Mucosa of descending colon (tissue), 3 donors: ENCODE data around the gene KCNK7. TPM values are rescaled to one million over a fixed set of nuclear protein-coding genes. Genes with fewer than 3 reads are reported as not detected.

Experiments used
- ATAC-seq: fragments of 200-7000 bp; cut with Tn5 transposase; one replicate; pipeline ENCODE4 v1.9.1; 2020; ENCODE audit warnings: mild to moderate bottlenecking, moderate library complexity
- DNase-seq, 3 donors: peaks; one replicate each; pipeline ENCODE4 v3.0.0-alpha.2; 2020
- H3K36me3 ChIP-seq: fragments of 200-600 bp; one replicate; pipeline ENCODE4 v1.8.0; 2021; ENCODE audit warnings: low read depth, mild to moderate bottlenecking
- H3K4me1 ChIP-seq: fragments of 200-600 bp; one replicate; pipeline ENCODE4 v1.8.0; 2021; ENCODE audit warnings: low read depth, mild to moderate bottlenecking
- H3K4me3 ChIP-seq: fragments of 200-600 bp; one replicate; pipeline ENCODE4 v1.8.0; 2021; ENCODE audit warnings: mild to moderate bottlenecking
- H3K9me3 ChIP-seq: fragments of 200-600 bp; one replicate; pipeline ENCODE4 v1.8.0; 2021; ENCODE audit warnings: mild to moderate bottlenecking
- intact Hi-C, 2 donors: fragments of 100-400 bp; cut with DNase I in 1 of 2; cut with micrococcal nuclease in 1 of 2; formaldehyde crosslinking; loops; one replicate each; pipeline versions ENCODE4 v1.11.0 to v1.11.1; 2022; cut with DNase I, micrococcal nuclease
- total RNA-seq, 3 donors: library from RNA; stranded (reverse); fragmentation: NEBNext Ultra II Directional in 2 of 3; extraction: Animal tissue kit (Norgen Biotek cat#: 25700) in 2 of 3; gene quantifications; one replicate each; pipeline versions ENCODE4 v1.2.1 to v1.2.4, GENCODE V29; 2021 to 2023
- TF ChIP-seq, protein P1 (sequence below): fragments of 200-600 bp; IDR thresholded peaks from one replicate; pipeline ENCODE4 v1.8.0; 2022; ENCODE audit warnings: antibody characterized with exemption, mild to moderate bottlenecking
- donor health status: DM: no; HTN: no; CAD: no; lungs with moderate emphysema.
- donor health status: DM: no; HTN: no; CAD: no.
- donor health status: DM: no; HTN: yes; CAD: no.

KCNK7 gene
- total RNA-seq, 3 donors from 2014 or later, result 0.49 to 1.7 (median 1.5) TPM

DNA sequence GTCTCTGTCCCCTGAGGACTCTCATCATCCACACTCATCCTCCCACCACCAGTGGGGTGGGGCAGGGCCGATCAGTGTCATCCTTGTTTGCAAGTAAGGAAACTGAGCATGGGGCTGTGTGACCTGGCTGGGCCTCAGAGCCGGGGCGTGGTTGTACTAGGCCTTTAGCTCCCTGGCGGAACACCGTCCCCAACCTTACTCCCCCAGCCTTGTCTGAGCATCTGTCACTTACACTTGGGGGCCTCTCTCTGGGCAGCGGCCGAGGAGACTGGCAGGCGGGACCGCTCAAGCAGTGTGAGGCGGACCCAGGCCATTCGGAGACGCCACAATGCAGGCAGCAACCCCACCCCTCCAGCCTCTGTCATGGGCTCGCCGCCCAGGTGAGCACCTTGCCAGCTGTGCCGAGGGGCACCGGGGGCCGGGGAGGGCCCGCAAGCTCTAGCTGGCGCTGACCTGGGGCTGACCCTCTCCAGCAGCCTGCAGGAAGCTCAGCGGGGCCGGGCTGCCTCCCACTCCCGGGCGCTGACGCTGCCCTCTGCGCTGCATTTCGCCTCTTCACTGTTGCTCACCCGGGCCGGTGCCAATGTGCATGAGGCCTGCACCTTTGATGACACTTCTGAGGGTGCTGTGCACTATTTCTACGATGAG, 23.8 kb upstream of the KCNK7 start:
- ATAC-seq, result no peak
- Histone ChIP-seq H3K36me3 (peaks cover 6% of the 10 kb centered on the region), H3K9me3 (no peaks in the 10 kb centered on the region), H3K4me1 (peaks cover 13% of the 10 kb centered on the region), H3K4me3 (no peak overlapping the region)
- intact Hi-C loops, result no loop called here
- DNase-seq, result no peak
- TF ChIP-seq, protein P1, sequence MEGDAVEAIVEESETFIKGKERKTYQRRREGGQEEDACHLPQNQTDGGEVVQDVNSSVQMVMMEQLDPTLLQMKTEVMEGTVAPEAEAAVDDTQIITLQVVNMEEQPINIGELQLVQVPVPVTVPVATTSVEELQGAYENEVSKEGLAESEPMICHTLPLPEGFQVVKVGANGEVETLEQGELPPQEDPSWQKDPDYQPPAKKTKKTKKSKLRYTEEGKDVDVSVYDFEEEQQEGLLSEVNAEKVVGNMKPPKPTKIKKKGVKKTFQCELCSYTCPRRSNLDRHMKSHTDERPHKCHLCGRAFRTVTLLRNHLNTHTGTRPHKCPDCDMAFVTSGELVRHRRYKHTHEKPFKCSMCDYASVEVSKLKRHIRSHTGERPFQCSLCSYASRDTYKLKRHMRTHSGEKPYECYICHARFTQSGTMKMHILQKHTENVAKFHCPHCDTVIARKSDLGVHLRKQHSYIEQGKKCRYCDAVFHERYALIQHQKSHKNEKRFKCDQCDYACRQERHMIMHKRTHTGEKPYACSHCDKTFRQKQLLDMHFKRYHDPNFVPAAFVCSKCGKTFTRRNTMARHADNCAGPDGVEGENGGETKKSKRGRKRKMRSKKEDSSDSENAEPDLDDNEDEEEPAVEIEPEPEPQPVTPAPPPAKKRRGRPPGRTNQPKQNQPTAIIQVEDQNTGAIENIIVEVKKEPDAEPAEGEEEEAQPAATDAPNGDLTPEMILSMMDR, result no peak

DNA sequence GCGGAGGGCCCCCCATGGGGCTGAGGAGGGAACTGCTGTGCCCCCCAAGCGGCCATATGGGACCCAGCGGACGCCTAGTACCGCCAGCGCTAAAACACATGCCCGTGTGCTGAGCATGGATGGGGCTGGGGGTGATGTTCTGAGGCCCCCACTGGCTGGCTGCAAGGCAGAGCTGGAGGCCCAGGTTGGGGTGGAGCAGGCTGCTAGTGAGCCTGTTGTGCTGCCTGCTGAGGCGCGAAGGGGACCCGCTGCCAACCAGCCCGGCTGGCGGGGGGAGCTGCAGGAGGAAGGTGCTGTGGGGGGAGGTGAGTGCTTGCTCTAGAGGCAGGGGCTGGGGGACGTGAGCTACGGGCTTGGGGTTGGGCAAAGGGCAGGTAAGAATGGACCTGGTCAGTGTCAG, 23.2 kb upstream of the KCNK7 start:
- Histone ChIP-seq H3K9me3 (no peaks in the 10 kb centered on the region), H3K4me3 (no peak overlapping the region), H3K4me1 (peaks cover 13% of the 10 kb centered on the region), H3K36me3 (peaks cover 9% of the 10 kb centered on the region)
- TF ChIP-seq, protein P1, result no peak
- ATAC-seq, result no peak
- intact Hi-C loops, result no loop called here
- DNase-seq, result no peak

DNA sequence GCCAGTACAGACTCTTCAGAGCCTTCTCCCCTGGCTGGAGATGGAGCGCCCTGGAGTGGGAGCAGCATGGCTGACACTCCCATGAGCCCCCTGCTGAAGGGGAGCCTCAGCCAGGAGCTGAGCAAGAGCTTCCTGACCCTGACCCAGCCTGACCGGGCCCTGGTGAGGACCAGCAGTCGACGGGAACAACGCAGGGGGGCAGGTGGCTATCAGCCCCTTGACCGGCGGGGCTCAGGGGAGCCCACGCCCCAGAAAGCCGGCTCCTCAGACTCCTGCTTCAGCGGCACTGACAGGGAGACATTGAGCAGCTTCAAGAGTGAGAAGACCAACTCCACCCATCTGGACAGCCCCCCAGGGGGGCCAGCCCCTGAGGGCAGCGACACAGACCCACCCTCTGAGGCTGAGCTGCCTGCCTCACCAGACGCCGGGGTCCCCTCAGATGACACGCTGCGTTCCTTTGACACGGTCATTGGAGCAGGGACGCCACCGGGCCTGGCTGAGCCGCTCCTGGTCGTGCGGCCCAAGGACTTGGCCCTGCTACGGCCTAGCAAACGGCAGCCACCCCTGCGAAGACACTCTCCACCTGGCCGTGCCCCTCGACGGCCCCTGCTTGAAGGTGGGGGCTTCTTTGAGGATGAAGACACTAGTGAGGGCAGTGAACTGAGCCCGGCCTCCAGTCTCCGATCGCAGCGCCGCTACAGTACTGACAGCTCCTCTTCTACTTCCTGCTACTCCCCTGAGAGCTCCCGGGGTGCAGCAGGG, 22.6 kb upstream of the KCNK7 start:
- intact Hi-C loops, result no loop called here
- DNase-seq (no peak), ATAC-seq (no peak)
- H3K4me1 ChIP-seq, result peaks cover 14% of the 10 kb centered on the region
- TF ChIP-seq, protein P1, result no peak
- no peaks in the 10 kb centered on the region for H3K9me3 ChIP-seq
- peaks cover 9% of the 10 kb centered on the region for H3K36me3 ChIP-seq
- no peak overlapping the region for H3K4me3 ChIP-seq

DNA sequence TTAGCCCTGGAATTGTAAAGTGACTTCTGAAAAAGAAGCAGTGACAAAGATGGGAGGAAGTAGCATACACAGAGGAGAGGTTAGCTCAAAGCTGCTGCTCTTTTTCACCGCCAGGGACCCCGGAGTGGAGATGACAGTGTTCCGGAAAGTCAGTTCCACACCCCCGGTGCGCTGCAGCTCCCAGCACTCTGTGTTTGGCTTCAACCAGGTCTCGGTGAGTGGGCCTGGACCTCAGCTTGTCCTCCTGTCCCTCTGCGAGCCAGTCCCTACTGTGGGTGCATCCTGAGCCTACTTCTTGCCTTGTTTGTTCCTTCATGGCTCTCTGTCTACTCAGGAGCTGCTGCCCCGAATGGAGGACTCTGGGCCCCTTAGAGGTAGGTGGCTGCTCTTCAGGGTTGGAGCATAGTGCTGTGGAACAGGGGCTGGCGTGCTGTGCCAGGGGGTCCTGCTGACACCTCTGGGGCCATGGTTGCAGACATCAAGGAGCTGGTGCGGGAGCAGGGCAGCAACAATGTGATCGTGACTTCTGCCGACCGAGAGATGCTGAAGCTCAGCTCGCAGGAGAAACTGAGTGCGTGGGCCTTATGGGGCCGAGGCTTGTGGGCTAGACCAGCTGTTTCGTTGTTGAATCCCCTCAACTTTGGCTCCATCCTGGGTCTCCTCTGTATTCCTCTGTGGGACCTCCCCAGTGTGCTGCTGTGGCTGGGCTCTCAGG, 21.7 kb upstream of the KCNK7 start:
- H3K36me3 ChIP-seq, result peaks cover 9% of the 10 kb centered on the region
- H3K4me1 ChIP-seq, result peaks cover 23% of the 10 kb centered on the region
- H3K9me3 ChIP-seq, result no peaks in the 10 kb centered on the region
- DNase-seq (no peak), ATAC-seq (no peak)
- TF ChIP-seq, protein P1, result no peak
- H3K4me3 ChIP-seq, result no peak overlapping the region
- intact Hi-C loops, result no loop called here

DNA sequence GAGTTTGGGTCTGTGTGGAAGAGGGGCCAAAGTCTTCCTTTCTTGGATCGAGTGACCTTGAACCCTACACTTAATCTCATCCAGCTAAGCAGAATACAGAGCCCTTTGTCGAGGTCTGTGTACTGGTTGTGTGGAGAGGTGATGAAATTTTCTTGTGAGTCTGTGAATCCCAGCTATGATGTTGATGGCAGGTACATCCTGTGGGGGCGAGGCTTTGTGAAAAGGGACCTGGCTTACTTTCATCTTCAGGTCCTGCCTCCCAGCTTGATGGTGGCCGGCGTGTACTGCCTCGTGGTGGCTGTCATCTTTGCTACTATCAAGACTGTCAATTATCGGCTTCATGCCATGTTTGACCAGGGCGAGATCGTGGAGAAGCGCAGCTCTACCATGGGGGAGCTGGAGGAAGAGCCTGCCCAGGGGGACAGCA, 21.0 kb upstream of the KCNK7 start:
- intact Hi-C loops, result no loop called here
- Histone ChIP-seq H3K36me3 (peaks cover 9% of the 10 kb centered on the region), H3K4me3 (no peak overlapping the region), H3K4me1 (peaks cover 30% of the 10 kb centered on the region), H3K9me3 (no peaks in the 10 kb centered on the region)
- TF ChIP-seq, protein P1, result no peak
- ATAC-seq (no peak), DNase-seq (no peak)
